Cardiac fibroblast (primary cell): ENCODE measurements around the gene PPARG.
A peak's percentile ranks its signal among the peaks of the same experiment; 100 is the strongest.

ENCODE experiments used
- DNase-seq, 2 donors: peaks; one replicate each; pipeline versions ENCODE4 v3.0.0 to v3.0.0-alpha.2; 2010; ENCODE audit warnings: low read depth in 2 of 2
- H3K4me3 ChIP-seq, 2 donors: replicated peaks in 1 of 2; 1 replicate in 1 of 2; 2 replicates in 1 of 2; pipeline ENCODE4 v1.5.1; 2011; ENCODE audit warnings: low read depth in 2 of 2, low read length in 2 of 2, mild to moderate bottlenecking in 2 of 2, moderate library complexity in 1 of 2
- CTCF ChIP-seq: IDR thresholded peaks from one replicate; pipeline ENCODE4 v1.5.1; 2011; ENCODE audit warnings: low read depth, mild to moderate bottlenecking, low read length, inconsistent platforms

Gene PPARG

GRCh38 chr3:12420393-12420792, 131.5 kb downstream of the PPARG start:
- DNase-seq = no peak
- H3K4me3 ChIP-seq = no peak overlapping the region

GRCh38 chr3:12421132-12421531, 132.3 kb downstream of the PPARG start:
- DNase-seq = no peak
- H3K4me3 ChIP-seq = no peak overlapping the region
- TF ChIP-seq CTCF = no peak

More at GRCh38 chr3:12420393-12420792, 131.5 kb downstream of the PPARG start:
- no peak for TF ChIP-seq CTCF

- DNase-seq = no peak
- TF ChIP-seq CTCF = no peak
- H3K4me3 ChIP-seq = no peak overlapping the region
Observed at GRCh38 chr3:12423131-12423530, 134.3 kb downstream of the PPARG start.

- DNase-seq = peak; percentile 32 to 82
- no peak overlapping the region for H3K4me3 ChIP-seq
- no peak for TF ChIP-seq CTCF
Observed at GRCh38 chr3:12423918-12424630, 135.2 kb downstream of the PPARG start.

GRCh38 chr3:12424635-12425319, 135.9 kb downstream of the PPARG start:
- DNase-seq = peak in 1 of 2 donors; percentile 54
- TF ChIP-seq CTCF = no peak
- no peak overlapping the region for H3K4me3 ChIP-seq

GRCh38 chr3:12425850-12426579, 137.1 kb downstream of the PPARG start:
- DNase-seq = no peak
- no peak for TF ChIP-seq CTCF
- H3K4me3 ChIP-seq = no peak overlapping the region
